ENCODE data around the gene PTPRN2. TPM values are rescaled to one million over a fixed set of nuclear protein-coding genes. Genes with fewer than 3 reads are reported as not detected.

The PTPRN2 gene
- total and polyA plus RNA-seq, 2 of the 13 experiments (the other 11 are each of a cell fraction or from before 2014, with no cell fraction given): 2.5 to 24.2 TPM

DNA sequence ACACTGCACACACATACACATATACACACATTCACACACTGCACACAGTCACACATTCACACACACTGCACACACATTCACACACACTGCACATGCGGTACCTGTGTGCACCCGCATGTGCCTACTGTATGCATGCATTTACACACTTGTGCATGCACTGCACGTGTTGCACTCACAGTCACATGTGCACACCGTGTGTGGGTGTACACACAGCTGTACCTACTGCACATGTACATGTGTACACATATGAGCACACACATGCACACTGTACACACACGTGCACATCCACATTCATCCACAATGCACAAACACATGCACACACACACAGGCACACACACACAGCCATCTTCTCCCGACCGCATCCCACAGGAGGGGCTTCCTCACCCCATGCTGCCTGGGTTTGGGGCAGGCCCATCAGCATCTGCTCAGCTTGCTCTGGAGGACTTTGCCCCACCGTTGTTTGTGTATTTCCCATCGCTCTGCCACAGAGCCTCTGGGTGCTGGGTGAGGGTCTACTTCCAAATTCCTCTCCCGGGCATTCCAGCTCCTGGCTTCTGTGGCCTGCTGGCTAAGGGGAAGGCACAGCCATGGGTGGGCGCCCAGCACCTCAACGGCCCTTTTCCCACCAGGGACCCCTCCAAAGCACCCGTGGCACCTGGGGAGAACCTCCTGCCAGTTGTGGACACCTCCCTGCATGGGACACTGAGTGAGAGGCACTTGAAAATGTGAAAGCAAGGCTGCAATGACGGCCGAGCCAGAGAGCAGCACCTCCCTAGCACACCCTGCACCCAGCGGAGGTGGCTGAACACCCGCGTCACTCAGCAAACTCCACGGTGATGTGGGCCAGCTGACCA, 324.3 kb downstream of the PTPRN2 start (continued):
- TF ChIP-seq, protein P1, sequence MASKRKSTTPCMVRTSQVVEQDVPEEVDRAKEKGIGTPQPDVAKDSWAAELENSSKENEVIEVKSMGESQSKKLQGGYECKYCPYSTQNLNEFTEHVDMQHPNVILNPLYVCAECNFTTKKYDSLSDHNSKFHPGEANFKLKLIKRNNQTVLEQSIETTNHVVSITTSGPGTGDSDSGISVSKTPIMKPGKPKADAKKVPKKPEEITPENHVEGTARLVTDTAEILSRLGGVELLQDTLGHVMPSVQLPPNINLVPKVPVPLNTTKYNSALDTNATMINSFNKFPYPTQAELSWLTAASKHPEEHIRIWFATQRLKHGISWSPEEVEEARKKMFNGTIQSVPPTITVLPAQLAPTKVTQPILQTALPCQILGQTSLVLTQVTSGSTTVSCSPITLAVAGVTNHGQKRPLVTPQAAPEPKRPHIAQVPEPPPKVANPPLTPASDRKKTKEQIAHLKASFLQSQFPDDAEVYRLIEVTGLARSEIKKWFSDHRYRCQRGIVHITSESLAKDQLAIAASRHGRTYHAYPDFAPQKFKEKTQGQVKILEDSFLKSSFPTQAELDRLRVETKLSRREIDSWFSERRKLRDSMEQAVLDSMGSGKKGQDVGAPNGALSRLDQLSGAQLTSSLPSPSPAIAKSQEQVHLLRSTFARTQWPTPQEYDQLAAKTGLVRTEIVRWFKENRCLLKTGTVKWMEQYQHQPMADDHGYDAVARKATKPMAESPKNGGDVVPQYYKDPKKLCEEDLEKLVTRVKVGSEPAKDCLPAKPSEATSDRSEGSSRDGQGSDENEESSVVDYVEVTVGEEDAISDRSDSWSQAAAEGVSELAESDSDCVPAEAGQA (IDR thresholded peaks at IDR 0.05; ENCODE audit: low read depth): no peak
- TF ChIP-seq, protein P1 (CRISPR knock-in tag; IDR thresholded peaks at IDR 0.05; ENCODE audit: borderline replicate concordance): no peak
- TF ChIP-seq MEIS2 (CRISPR knock-in tag; IDR thresholded peaks at IDR 0.05): no peak
- TF ChIP-seq NFIC (IDR thresholded peaks at IDR 0.05; ENCODE audit: low read length): no peak
- no peak for TF ChIP-seq STAG1 (CRISPR knock-in tag; IDR thresholded peaks at IDR 0.05)
- TF ChIP-seq RCOR2 (CRISPR knock-in tag; IDR thresholded peaks at IDR 0.05): no peak
- TF ChIP-seq, protein P2, sequence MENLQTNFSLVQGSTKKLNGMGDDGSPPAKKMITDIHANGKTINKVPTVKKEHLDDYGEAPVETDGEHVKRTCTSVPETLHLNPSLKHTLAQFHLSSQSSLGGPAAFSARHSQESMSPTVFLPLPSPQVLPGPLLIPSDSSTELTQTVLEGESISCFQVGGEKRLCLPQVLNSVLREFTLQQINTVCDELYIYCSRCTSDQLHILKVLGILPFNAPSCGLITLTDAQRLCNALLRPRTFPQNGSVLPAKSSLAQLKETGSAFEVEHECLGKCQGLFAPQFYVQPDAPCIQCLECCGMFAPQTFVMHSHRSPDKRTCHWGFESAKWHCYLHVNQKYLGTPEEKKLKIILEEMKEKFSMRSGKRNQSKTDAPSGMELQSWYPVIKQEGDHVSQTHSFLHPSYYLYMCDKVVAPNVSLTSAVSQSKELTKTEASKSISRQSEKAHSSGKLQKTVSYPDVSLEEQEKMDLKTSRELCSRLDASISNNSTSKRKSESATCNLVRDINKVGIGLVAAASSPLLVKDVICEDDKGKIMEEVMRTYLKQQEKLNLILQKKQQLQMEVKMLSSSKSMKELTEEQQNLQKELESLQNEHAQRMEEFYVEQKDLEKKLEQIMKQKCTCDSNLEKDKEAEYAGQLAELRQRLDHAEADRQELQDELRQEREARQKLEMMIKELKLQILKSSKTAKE (CRISPR knock-in tag; IDR thresholded peaks at IDR 0.05; ENCODE audit: borderline replicate concordance): no peak; the same call in 1 of the 2 replicates
- no peak for TF ChIP-seq ZNF629 (CRISPR knock-in tag; conservative IDR thresholded peaks at IDR 0.05)
- TF ChIP-seq, protein P3, sequence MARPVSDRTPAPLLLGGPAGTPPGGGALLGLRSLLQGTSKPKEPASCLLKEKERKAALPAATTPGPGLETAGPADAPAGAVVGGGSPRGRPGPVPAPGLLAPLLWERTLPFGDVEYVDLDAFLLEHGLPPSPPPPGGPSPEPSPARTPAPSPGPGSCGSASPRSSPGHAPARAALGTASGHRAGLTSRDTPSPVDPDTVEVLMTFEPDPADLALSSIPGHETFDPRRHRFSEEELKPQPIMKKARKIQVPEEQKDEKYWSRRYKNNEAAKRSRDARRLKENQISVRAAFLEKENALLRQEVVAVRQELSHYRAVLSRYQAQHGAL (CRISPR knock-in tag; IDR thresholded peaks at IDR 0.05; ENCODE audit: not compliant biosample characterization): no peak
- TF ChIP-seq, protein P4, sequence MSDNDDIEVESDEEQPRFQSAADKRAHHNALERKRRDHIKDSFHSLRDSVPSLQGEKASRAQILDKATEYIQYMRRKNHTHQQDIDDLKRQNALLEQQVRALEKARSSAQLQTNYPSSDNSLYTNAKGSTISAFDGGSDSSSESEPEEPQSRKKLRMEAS (IDR thresholded peaks at IDR 0.05): 0 out of 2 replicates have a peak, but pooled peaks have one; percentile 2
- no peak for TF ChIP-seq ELF3 (CRISPR knock-in tag; IDR thresholded peaks at IDR 0.05)
- no peak for TF ChIP-seq MLLT10 (CRISPR knock-in tag; IDR thresholded peaks at IDR 0.05)
- TF ChIP-seq, protein P5, sequence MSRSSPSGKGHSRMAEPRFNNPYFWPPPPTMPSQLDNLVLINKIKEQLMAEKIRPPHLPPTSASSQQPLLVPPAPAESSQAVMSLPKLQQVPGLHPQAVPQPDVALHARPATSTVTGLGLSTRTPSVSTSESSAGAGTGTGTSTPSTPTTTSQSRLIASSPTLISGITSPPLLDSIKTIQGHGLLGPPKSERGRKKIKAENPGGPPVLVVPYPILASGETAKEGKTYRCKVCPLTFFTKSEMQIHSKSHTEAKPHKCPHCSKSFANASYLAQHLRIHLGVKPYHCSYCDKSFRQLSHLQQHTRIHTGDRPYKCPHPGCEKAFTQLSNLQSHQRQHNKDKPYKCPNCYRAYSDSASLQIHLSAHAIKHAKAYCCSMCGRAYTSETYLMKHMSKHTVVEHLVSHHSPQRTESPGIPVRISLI (CRISPR knock-in tag; IDR thresholded peaks at IDR 0.05; ENCODE audit: borderline replicate concordance): peak; percentile 32; the same call in 1 of the 2 replicates
- TF ChIP-seq AGO2 (optimal IDR thresholded peaks at IDR 0.05; ENCODE audit: low read depth, low read length): peak; percentile 64
- no peak for TF ChIP-seq ZNF644 (CRISPR knock-in tag; IDR thresholded peaks at IDR 0.05; ENCODE audit: low read depth)
- no peak for TF ChIP-seq PRPF4 (IDR thresholded peaks at IDR 0.05; ENCODE audit: low read depth, low read length, poor library complexity, severe bottlenecking)
- TF ChIP-seq, protein P6, sequence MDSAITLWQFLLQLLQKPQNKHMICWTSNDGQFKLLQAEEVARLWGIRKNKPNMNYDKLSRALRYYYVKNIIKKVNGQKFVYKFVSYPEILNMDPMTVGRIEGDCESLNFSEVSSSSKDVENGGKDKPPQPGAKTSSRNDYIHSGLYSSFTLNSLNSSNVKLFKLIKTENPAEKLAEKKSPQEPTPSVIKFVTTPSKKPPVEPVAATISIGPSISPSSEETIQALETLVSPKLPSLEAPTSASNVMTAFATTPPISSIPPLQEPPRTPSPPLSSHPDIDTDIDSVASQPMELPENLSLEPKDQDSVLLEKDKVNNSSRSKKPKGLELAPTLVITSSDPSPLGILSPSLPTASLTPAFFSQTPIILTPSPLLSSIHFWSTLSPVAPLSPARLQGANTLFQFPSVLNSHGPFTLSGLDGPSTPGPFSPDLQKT (CRISPR knock-in tag; IDR thresholded peaks at IDR 0.05; ENCODE audit: borderline replicate concordance): no peak
- TF ChIP-seq ZFP36L1 (CRISPR knock-in tag; IDR thresholded peaks at IDR 0.05): no peak
